ENCODE results near the gene CSDE1.

GRCh38 chr1:114702737-114703136, 55.0 kb downstream of the CSDE1 start:
- TF ChIP-seq CTCF (IDR thresholded peaks at IDR 0.05), result no peak
- no peak for TF ChIP-seq POLR2A (IDR thresholded peaks at IDR 0.05)
- TF ChIP-seq POLR2AphosphoS5 (IDR thresholded peaks at IDR 0.05), result no peak
